ENCODE data around the gene HIBCH.
"Not testable (repeated sequence)": the region's sequence is repeated elsewhere in the genome, so short reads cannot be mapped to it uniquely, and the experiment has no call there.

The HIBCH gene

DNA sequence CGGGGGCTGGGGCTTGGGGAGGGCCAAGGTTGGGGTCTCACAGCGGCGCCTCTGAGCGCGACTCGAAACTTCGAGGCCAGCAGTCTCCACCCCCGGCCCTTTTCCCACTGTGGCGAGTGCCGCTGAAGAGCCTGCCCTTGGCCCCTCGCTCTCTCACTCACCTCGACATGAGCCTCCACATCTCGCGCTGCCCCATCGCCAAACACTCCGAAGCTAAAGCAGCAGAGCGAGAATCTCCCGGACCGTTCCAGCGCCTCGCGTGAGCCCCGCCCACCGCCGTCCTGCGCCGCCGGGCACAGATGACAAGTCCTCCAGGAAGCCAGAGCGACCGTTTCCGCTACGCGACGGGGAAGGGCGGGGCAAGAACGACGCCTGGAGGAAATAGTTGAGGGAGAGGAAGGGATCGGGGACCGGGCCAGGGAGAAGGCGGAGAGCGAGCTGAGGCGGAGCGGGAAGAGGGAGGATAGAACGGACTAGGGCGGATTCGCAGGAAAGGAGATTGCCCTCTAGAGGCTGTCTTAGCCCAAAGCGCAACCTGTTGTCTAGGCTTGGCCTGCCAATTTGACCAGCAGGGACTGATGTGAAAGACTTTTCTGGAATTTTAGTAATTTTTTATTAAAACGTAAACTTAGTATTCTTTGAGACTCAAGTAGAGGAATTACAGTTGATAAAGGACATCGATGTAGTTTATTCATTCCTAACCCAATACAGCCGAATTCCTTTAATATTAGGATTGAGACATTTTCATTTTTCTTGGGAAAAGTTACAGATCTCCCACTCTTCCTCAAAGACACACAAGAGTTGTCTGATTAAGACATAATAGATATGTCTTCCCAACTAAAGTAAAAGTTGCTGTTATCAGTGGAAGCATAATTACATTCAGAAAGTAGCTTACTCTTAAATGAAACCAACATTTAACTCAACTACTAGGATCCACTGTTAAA lies at the start of gene HIBCH:
HIBCH (minus strand) TSS at position 272 of the 944 bp plus-strand sequence; CDS start at position 196, 76 bp downstream.
- peak; percentile 85 to 95 for DNase-seq (ENCODE audit: low read depth in 2 of 2)

DNA sequence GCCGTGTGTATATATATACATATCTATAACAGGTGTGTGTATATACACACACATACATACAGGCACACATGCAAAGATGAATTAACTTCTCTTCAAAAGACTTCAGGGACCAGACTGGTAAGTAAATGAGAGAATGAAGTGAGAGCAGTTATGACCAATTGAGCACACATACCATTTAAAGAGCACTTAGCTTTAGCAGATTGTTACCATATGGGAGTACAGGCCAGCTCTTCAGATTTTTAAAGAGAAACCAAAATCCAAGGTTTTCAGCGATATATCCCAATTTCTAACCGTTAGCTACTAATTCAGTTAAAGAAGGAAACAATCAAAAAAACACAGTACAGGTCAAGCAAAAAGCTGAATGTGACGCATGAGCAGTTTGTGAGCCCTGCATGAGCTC lies 47.5 kb upstream of the HIBCH start:
- no peak for DNase-seq (ENCODE audit: low read depth in 2 of 2)

DNA sequence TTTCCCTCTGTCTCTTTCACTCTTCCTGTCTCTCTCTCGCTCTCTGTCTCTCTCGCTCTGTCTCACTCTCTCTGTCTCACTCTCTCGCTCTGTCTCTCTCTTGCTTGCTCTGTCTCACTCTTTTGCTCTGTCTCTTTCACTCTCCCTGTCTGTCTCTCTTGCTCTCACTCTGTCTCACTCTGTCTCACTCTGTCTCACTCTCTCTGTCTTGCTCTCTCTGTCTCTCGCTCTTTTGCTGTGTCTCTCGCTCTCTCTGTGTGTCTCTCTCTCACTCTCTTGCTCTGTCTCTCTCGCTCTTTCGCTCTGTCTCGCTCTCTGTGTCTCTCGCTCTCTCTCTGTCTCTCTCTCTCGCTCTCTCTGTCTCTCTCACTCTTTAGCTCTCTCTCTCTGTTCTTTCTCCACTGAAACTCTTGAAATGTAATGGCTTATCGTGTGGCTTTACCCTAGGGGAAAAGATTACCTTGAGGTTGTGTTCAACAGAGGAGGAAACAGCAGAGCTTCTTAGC lies 46.7 kb upstream of the HIBCH start:
- DNase-seq (ENCODE audit: low read depth in 2 of 2), result no peak

DNA sequence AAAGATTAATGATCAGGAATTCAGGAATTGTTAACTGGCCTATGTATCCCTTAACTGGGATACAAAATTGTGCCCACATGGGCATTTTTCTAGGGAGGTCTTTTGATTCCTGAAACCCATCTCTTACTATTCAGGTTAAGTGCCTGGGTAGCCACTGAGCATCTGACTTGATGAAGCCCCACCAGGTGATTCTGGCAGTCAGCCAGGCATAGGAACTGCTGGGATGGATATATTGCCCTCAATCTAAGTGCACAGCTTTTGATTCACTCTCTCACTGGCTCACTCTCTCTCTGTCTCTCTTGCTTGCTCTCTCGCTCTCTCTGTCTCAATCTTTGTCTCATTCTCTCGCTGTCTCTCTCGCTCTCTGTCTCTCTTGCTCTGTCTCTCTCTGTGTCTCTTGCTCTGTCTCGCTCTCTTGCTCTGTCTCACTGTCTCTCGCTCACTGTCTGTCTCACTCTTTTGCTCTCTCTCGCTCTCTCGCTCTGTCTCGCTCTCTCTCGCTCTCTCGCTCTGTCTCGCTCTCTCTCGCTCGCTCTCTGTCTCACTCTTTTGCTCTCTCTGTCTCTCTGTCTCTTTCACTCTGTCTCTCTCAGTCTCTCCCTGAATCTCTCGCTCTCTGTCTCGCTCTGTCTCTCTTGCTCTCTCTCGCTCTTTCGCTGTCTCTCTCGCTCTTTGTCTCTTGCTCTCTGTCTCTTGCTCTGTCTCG lies 46.0 kb upstream of the HIBCH start:
- no peak for DNase-seq (ENCODE audit: low read depth in 2 of 2)

GRCh38 chr2:190362894-190363293 lies 43.3 kb upstream of the HIBCH start:
- no peak for DNase-seq (ENCODE audit: low read depth in 2 of 2)

DNA sequence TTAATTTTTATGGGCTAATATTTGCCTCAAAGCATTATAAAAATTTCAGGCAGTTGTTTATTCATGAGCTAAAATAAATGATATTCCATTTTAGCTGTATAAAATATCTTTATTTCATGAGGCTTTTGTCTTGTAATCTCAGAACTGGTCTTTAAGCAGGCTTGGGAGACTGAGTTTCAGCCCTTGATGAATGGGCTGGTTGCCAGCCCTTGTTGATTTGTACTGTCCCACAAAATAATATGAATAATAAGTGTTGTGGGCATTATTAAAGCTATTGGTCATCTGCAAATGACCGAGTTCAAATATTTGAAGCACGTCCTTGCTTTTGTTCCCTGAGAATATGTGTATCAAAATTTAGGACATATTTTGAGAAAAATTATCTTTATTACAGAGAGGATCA lies 41.9 kb upstream of the HIBCH start:
- no peak for DNase-seq (ENCODE audit: low read depth in 2 of 2)

DNA sequence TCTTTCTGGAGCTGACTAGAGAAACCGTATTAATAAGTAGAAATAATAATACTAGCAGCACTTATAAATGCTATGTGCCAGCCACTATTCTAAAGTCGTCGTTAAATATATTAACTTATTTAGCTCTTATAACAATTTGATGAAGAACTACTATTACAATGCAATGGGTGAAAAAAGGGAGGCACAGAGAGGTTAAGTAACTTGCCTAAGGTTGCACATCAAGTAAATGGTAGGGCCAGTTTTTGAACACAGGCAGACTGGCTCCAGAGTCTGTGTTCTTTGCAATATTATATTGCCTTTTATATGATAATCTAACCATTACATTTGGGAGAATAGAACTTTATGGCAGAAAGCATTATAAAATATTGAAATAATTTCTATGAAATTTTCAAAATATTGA lies 41.3 kb upstream of the HIBCH start:
- no peak for DNase-seq (ENCODE audit: low read depth in 2 of 2)

DNA sequence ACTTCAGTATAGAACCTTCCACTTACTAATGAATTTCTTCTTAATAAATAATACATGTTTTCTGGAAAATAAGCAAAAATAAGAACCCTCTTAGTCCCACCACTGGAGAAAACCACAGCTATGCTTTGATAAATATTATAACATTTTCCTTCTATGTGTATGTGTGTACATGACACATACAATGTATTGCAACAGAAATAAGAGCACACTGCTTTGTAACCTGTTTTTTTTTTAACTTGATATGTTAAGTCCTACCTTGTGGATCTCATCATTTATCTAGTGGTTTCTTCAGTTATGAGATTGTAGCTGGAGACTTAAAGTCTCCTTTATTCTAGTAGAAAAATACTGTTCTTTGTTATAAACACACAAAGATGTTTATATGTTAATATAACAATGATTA lies 40.9 kb upstream of the HIBCH start:
- DNase-seq (ENCODE audit: low read depth in 2 of 2), result no peak

DNA sequence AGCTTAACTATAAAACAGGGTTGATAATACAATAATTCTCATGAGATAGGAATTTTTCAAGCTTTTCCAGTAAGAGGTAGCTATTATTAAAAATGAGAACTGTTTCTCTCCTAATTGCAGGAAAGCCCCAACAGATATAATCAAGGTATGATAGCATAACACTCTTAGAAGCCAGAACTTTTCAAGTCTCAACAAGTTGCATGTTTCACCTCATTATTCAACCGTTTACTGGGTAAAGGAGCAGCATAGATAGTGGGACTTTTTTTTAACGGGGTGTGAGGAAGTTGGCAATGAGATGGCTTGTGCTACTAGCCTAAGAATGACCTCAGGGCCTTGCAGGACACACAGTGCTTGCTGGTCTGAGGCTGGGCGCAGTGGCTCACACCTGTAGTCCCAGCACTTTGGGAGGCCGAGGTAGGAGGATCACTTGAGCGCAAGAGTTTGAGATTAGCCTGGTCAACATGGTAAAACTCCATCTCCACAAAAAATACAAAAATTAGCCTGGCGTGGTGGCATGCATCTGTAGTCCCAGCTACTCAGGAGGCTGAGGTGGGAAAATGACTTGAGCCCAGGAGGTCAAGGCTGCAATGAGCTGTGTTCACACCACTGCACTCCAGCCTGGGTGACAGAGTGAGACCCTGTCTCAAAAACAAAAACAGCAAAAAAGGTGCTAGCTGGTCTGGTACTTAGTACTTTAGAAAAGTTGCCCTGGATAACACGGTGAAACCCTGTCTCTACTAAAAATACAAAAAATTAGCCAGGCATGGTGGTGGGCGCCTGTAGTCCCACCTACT lies 39.2 kb upstream of the HIBCH start:
- not testable (repeated sequence) for DNase-seq (ENCODE audit: low read depth in 2 of 2)

- DNase-seq (ENCODE audit: low read depth in 2 of 2), result no peak
Measured at GRCh38 chr2:190357600-190357999, 38.0 kb upstream of the HIBCH start.

DNA sequence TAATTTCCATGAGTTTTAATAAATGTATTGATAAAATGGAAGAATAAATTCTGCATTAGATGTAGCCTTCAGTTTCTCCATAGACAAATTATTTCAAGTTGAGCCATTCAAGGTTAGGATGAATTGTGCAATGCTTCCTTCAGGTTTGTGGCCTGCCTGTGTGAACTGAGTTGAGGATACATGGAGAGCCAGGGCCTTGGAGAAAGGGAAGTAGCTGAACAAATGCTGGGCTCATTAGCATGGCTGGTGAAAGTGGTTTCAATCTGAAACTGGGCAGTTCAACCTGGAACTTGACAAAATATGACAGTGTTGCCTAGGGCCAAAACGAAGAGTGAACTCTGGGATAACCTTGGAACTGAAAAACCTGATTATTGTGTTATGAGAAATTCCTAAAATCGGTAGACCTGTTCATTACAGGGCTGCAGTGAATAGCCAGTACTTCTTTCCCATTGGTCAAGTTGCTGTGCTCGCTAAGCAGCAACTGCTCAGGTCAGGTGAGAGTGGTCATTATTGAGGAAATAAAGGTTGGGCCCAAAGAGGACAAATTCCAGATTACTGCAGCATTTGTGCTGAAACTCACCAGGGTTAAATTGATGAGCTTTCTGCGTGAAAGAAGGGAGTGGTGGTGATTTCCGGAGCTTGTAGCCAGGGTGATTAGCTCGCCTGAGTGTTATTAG lies 36.5 kb upstream of the HIBCH start:
- no peak for DNase-seq (ENCODE audit: low read depth in 2 of 2)

GRCh38 chr2:190354003-190354690 lies 34.5 kb upstream of the HIBCH start:
- DNase-seq (ENCODE audit: low read depth in 2 of 2), result no peak

DNA sequence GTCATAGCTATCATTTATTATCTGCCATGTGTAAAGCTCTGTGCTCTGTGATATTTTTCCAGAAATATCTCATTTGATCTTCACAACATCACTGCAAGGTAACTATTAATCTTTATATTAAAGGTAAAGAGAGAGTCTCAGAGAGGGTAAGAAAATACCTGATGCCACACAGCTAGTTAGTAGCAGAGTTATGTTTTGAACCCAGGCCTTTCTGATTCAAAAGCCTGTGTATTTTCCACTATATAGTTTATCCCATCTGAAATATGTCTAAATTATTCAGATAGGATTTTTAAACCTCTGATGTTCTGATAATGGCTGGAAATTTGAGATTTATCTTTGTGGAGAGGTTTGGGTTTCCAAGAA lies 33.9 kb upstream of the HIBCH start:
- DNase-seq (ENCODE audit: low read depth in 2 of 2), result no peak

DNA sequence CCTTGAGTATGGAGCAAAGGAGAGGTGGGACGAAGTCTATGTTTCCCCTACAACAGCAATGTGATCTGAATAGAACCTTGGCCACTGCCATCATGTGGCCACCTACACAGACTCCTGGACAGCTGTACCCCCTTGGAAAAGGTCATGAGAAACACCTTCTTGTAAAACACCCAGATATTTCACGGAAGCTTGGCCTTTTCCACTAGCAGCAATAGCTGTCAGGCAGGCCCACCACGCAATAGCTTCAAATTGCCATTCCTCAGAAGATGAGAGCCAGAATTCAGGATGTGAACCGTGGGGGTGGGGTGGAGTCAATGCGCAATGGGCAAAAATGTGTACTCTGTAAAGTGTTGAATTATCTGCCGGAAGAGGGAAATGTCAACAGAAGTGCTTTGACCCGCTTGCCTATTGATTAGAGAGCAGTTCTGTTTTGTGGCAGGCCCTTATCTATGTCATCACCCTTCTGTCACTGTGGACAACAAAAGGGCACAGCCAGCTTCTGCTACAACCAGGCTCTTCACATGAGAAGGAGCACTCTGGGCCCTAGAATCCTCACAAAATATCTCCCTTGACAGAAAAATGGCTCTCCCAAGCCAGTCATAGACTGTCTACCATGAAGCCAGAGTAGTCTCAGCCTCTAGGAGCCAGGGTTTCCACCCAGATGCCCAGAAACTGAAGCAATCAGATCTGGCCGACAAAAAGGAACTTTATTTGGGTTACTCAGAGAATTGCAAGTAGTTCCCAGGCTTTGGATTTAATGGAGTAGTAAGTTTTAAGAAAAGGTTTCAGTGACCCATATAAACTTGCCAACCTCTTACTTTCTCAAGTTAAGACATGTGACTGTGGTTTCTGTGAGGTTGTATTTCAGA lies 33.3 kb upstream of the HIBCH start:
- DNase-seq (ENCODE audit: low read depth in 2 of 2), result no peak

DNA sequence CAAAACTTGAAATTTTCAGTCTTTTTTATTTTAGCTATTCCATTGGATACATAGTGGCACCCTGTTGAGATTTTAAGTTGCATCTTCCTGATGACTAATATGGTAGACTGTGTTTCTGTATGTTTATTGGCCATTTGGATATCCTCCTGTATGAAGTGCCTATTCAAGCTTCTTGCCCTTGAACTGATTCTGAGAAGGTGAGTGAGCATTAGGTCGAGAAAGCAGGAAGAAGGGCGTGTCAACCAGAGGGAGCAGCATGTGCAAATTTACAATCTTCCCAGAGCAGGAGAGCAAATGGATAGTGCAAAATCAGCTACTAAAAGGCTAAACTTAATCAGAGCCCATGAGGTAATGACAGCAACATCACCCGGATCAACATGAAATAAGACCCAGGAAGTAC lies 32.3 kb upstream of the HIBCH start:
- DNase-seq (ENCODE audit: low read depth in 2 of 2), result no peak

GRCh38 chr2:190350371-190350770 lies 30.7 kb upstream of the HIBCH start:
- DNase-seq (ENCODE audit: low read depth in 2 of 2), result no peak

DNA sequence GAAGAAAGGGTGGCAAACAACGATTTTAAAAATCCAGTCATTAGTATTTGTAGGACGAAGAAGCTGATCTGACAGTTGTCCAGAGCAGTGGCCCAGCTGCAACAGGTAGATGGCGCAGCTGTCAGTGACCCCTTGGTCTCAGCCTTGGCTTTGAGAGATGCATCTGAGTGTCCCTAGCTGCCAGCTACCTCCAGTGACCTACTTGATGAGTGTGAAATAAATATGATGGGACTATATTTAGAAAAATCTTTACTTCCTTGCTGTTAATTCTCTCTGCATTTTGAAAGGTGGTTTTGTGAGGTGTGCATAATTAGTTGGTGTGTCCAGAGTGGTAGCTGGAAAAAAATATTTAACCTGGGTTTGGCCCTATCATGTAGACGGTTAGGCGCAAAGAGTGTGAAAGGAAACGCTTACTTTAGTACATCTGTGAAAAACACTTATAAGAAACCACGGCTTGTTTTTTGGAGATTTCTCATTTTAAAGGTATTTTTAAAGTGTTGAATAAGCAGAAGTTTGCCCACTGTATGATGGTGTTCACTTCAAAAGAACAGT lies 24.7 kb upstream of the HIBCH start:
- DNase-seq (ENCODE audit: low read depth in 2 of 2), result no peak

GRCh38 chr2:190343536-190344275 lies 24.1 kb upstream of the HIBCH start, which contains the start of gene INPP1:
TSS of gene INPP1 (plus strand) at chr2:190343589. CDS start at chr2:190360103, 16,514 bp downstream.
- peak; percentile 23 to 26 for DNase-seq (ENCODE audit: low read depth in 2 of 2)

- DNase-seq (ENCODE audit: low read depth in 2 of 2), result no peak
Measured at GRCh38 chr2:190343089-190343535, 23.5 kb upstream of the HIBCH start.
